ENCODE results near the gene OAS2. TPM values are rescaled to one million over a fixed set of nuclear protein-coding genes. Genes with fewer than 3 reads are reported as not detected.
"Not testable (repeated sequence)": the region's sequence is repeated elsewhere in the genome, so short reads cannot be mapped to it uniquely, and the experiment has no call there.

Gene OAS2
- total and polyA plus RNA-seq, 2 donors (not counting 1 experiment from before 2014, with no cell fraction given): 2.2 to 3.1 TPM

DNA sequence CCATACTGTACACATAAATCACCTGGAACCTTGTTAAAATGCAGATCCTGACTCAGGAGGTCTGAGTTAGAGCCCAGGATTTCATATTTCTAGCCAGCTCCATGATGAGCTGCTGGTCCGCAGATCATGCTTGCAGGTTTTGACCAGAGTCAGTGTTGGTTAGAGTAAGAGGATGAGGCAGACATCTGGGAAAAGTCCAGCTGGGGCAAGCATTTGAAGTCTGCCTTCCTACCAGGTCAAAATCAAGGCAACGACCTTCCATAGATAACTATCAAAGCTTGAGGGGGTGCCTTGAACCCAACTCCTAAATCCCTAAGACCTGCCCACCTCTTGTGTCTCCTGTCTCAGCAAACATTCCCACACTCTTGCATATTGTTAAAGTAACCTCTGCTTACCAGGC is 9.2 kb downstream of the OAS2 start:
- TF ChIP-seq CTCF (conservative IDR thresholded peaks at IDR 0.05 in 1 of 2, IDR thresholded peaks at IDR 0.05 in 1 of 2; ENCODE audit: low read depth in 1 of 2, low read length in 2 of 2) (no peak), EZH2 (IDR thresholded peaks at IDR 0.05; ENCODE audit: low read length, missing control alignments) (no peak)

DNA sequence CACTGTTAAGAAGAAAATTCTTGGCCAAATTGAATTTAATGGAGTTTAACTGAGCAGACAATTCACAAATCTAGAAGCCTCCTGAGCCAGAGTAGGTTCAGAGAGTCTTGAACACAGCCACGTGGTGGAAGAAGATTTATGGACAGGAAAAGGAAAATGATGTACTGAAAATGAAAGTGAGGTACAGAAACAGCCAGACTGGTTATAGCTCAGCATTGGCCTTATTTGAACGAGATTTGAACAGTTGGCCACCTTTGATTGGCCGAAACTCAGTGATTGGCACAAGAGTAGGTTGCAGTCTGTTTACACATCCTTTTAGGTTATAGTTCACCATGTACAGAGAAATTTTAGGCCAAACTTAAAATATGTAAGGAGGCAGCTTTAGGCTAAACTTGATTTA is 9.9 kb downstream of the OAS2 start:
- Histone ChIP-seq H3K9ac (ENCODE audit: insufficient read depth, low read length) (no peak overlapping the region), H2AFZ (ENCODE audit: low read length) (no peak overlapping the region), H3K4me1 (ENCODE audit: control insufficient read depth, extremely low read depth, insufficient read depth, low read length) (no peaks in the 10 kb centered on the region), H3K27ac (ENCODE audit: insufficient read depth, low read length) (no peak overlapping the region), H3K36me3 (ENCODE audit: control insufficient read depth, insufficient read depth, low read length) (no peaks in the 10 kb centered on the region), H3K4me2 (ENCODE audit: extremely low read depth, insufficient read depth, low read length) (no peak overlapping the region), H3K4me3 (replicated peaks in 1 of 4; ENCODE audit: control extremely low read depth in 1 of 4, insufficient read depth in 1 of 4, low read depth in 3 of 4, low read length in 4 of 4) (no peak overlapping the region), H3K9me3 (ENCODE audit: control insufficient read depth, insufficient read depth, low read depth, low read length) (no peaks in the 10 kb centered on the region), H3K27me3 (ENCODE audit: control insufficient read depth, insufficient read depth, low read length) (no peaks in the 10 kb centered on the region), H4K20me1 (ENCODE audit: control insufficient read depth, extremely low read depth, insufficient read depth, low read length) (no peaks in the 10 kb centered on the region), H3K79me2 (ENCODE audit: control insufficient read depth, insufficient read depth, low read length) (no peaks in the 10 kb centered on the region)
- no peak for DNase-seq (ENCODE audit: low read depth in 2 of 2)
- TF ChIP-seq CTCF (conservative IDR thresholded peaks at IDR 0.05 in 1 of 2, IDR thresholded peaks at IDR 0.05 in 1 of 2; ENCODE audit: low read depth in 1 of 2, low read length in 2 of 2): no peak
- no peak for TF ChIP-seq EZH2 (IDR thresholded peaks at IDR 0.05; ENCODE audit: low read length, missing control alignments)

More for the DNA sequence above, 9.2 kb downstream of the OAS2 start:
- Histone ChIP-seq H3K4me1 (ENCODE audit: control insufficient read depth, extremely low read depth, insufficient read depth, low read length) (no peaks in the 10 kb centered on the region), H3K9me3 (ENCODE audit: control insufficient read depth, insufficient read depth, low read depth, low read length) (no peaks in the 10 kb centered on the region), H3K36me3 (ENCODE audit: control insufficient read depth, insufficient read depth, low read length) (no peaks in the 10 kb centered on the region), H3K4me3 (replicated peaks in 1 of 4; ENCODE audit: control extremely low read depth in 1 of 4, insufficient read depth in 1 of 4, low read depth in 3 of 4, low read length in 4 of 4) (no peak overlapping the region), H3K79me2 (ENCODE audit: control insufficient read depth, insufficient read depth, low read length) (no peaks in the 10 kb centered on the region), H3K9ac (ENCODE audit: insufficient read depth, low read length) (no peak overlapping the region), H2AFZ (ENCODE audit: low read length) (no peak overlapping the region), H4K20me1 (ENCODE audit: control insufficient read depth, extremely low read depth, insufficient read depth, low read length) (no peaks in the 10 kb centered on the region), H3K4me2 (ENCODE audit: extremely low read depth, insufficient read depth, low read length) (no peak overlapping the region), H3K27me3 (ENCODE audit: control insufficient read depth, insufficient read depth, low read length) (no peaks in the 10 kb centered on the region), H3K27ac (ENCODE audit: insufficient read depth, low read length) (no peak overlapping the region)
- no peak for DNase-seq (ENCODE audit: low read depth in 2 of 2)

DNA sequence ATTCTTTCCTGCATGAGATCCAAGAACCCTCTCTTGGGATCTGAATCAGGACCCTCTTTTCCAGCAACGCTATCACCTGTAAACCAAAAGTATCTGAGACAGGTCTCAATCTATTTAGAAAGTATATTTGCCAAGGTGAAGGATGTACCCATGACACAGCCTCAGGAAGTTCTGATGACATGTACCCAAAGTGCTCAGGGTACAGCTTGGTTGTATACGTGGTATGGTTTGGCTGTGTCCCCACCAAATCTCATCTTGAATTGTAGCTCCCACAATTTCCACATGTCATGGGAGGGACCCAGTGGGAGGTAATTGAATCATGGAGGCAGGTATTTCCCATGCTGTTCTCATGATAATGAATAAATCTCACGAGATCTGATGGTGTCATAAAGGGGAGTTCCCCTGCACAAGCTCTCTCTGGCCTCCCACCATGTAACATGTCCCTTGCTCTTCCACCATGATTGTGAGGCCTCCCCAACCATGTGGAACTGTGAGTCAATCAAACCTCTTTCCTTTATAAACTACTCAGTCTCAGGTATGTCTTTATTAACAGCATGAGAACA is 10.6 kb downstream of the OAS2 start:
- not testable (repeated sequence) for H3K27me3 ChIP-seq (ENCODE audit: control insufficient read depth, insufficient read depth, low read length); H3K9ac ChIP-seq (ENCODE audit: insufficient read depth, low read length); H3K79me2 ChIP-seq (ENCODE audit: control insufficient read depth, insufficient read depth, low read length); H3K4me3 ChIP-seq (replicated peaks in 1 of 4; ENCODE audit: control extremely low read depth in 1 of 4, insufficient read depth in 1 of 4, low read depth in 3 of 4, low read length in 4 of 4); H4K20me1 ChIP-seq (ENCODE audit: control insufficient read depth, extremely low read depth, insufficient read depth, low read length); H3K4me2 ChIP-seq (ENCODE audit: extremely low read depth, insufficient read depth, low read length); H2AFZ ChIP-seq (ENCODE audit: low read length); H3K9me3 ChIP-seq (ENCODE audit: control insufficient read depth, insufficient read depth, low read depth, low read length); H3K4me1 ChIP-seq (ENCODE audit: control insufficient read depth, extremely low read depth, insufficient read depth, low read length); H3K36me3 ChIP-seq (ENCODE audit: control insufficient read depth, insufficient read depth, low read length); DNase-seq (ENCODE audit: low read depth in 2 of 2); H3K27ac ChIP-seq (ENCODE audit: insufficient read depth, low read length)

Data from fibroblast of lung (primary cell).